Tibial nerve (tissue), 4 donors: ENCODE results near the gene PCDH8. TPM values are rescaled to one million over a fixed set of nuclear protein-coding genes. Genes with fewer than 3 reads are reported as not detected.

Experiments
- DNase-seq, 2 donors: peaks; one replicate each; pipeline ENCODE4 v3.0.0-alpha.2; 2019; ENCODE audit warnings: low spot score in 2 of 2
- H3K27ac ChIP-seq, 4 donors: fragments of 200-600 bp; sonication (generic) in 3 of 4; one replicate each; pipeline ENCODE4 v1.5.1; 2017 to 2019; ENCODE audit warnings: mild to moderate bottlenecking in 1 of 4
- H3K27me3 ChIP-seq, 2 donors: fragments of 200-600 bp; sonication (generic) in 1 of 2; one replicate each; pipeline versions ENCODE4 v1.5.1 to v1.6.0; 2017 to 2019
- H3K36me3 ChIP-seq, 3 donors: fragments of 200-600 bp; sonication (generic); one replicate each; pipeline ENCODE4 v1.5.1; 2018 to 2019
- H3K4me1 ChIP-seq, 4 donors: fragments of 200-600 bp; sonication (generic) in 3 of 4; one replicate each; pipeline ENCODE4 v1.5.1; 2017 to 2019
- H3K4me3 ChIP-seq, 4 donors: fragments of 200-600 bp; sonication (generic) in 3 of 4; one replicate each; pipeline ENCODE4 v1.5.1; 2017 to 2019; ENCODE audit warnings: mild to moderate bottlenecking in 1 of 4, moderate library complexity in 1 of 4
- H3K9me3 ChIP-seq, 4 donors: fragments of 200-600 bp; sonication (generic) in 3 of 4; one replicate each; pipeline ENCODE4 v1.5.1; 2017 to 2019
- EP300 ChIP-seq, 2 donors: sonication (generic); formaldehyde crosslinking; IDR thresholded peaks; one replicate each; pipeline ENCODE4 v1.6.1; 2017; ENCODE audit warnings: antibody characterized with exemption in 2 of 2, mild to moderate bottlenecking in 1 of 2
- POLR2A ChIP-seq, 2 donors: fragments of 450-650 bp; IDR thresholded peaks; one replicate each; pipeline ENCODE4 v1.6.1; 2017; ENCODE audit warnings: antibody characterized with exemption in 2 of 2, mild to moderate bottlenecking in 2 of 2, moderate library complexity in 2 of 2
- WGBS, 2 donors: methylation state at CpG; one replicate each; pipeline ENCODE4 v1.1.5; 2018; 5-methylcytosine and 5-hydroxymethylcytosine counted together
- total RNA-seq, 4 donors: library from RNA; depleted of rRNA; stranded (reverse); fragments of >200 nt; gene quantifications; one replicate each; pipeline ENCODE4 v1.1.0, GENCODE V29; 2016
- TF ChIP-seq, protein P1 (sequence below), 5 experiments: fragments of 200-600 bp in 3 of 5; fragments of 450-650 bp in 2 of 5; sonication (generic) in 3 of 5; IDR thresholded peaks; one replicate each; pipeline ENCODE4 v1.5.1; 2016 to 2019; ENCODE audit warnings: antibody characterized with exemption in 5 of 5, mild to moderate bottlenecking in 3 of 5, moderate library complexity in 2 of 5

PCDH8 gene
- total RNA-seq, 4 donors from 2014 or later = 0.60 to 4.3 (median 1.7) TPM; not detected in 1

- Histone ChIP-seq H3K4me1 (peaks cover 0 to 27% (median 3%) of the 10 kb centered on the region in 4 donors), H3K27me3 (peaks cover 0 to 53% of the 10 kb centered on the region in 2 donors), H3K36me3 (no peaks in the 10 kb centered on the region), H3K27ac (no peak overlapping the region), H3K4me3 (no peak overlapping the region), H3K9me3 (no peaks in the 10 kb centered on the region)
- 54 to 56% methylated on average over 10 of the region's 10 CpGs for WGBS, 2 donors
- DNase-seq = no peak
- TF ChIP-seq POLR2A (IDR thresholded peaks at IDR 0.05) = no peak
- TF ChIP-seq, protein P1, sequence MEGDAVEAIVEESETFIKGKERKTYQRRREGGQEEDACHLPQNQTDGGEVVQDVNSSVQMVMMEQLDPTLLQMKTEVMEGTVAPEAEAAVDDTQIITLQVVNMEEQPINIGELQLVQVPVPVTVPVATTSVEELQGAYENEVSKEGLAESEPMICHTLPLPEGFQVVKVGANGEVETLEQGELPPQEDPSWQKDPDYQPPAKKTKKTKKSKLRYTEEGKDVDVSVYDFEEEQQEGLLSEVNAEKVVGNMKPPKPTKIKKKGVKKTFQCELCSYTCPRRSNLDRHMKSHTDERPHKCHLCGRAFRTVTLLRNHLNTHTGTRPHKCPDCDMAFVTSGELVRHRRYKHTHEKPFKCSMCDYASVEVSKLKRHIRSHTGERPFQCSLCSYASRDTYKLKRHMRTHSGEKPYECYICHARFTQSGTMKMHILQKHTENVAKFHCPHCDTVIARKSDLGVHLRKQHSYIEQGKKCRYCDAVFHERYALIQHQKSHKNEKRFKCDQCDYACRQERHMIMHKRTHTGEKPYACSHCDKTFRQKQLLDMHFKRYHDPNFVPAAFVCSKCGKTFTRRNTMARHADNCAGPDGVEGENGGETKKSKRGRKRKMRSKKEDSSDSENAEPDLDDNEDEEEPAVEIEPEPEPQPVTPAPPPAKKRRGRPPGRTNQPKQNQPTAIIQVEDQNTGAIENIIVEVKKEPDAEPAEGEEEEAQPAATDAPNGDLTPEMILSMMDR (IDR thresholded peaks at IDR 0.05) = no peak
- TF ChIP-seq EP300 (IDR thresholded peaks at IDR 0.05) = no peak
Observed at GRCh38 chr13:52842441-52842840, 6.0 kb downstream of the PCDH8 start.

DNA sequence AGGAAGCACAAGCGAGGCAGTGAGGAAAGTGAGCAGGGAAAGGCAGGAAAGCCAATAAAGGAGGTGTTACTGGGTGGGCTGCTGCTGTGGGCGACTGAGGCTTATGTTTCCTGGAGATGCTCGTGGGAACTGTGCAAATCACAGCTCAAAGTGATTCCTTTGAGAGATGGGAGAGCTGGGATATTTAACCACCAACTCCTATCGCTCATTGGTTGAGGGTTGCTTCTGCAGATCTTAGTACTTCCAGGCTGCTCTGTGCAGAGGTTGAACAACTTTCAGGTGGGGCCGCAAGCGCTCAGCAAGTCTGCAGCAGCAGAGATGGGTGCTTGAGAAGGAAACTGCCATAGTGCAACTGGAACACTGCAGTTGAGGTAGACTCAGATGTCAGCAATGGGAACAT, 8.4 kb downstream of the PCDH8 start:
- peaks cover 0 to 29% of the 10 kb centered on the region in 2 donors for H3K27me3 ChIP-seq
- no peaks in the 10 kb centered on the region for H3K36me3 ChIP-seq
- TF ChIP-seq, protein P1 (IDR thresholded peaks at IDR 0.05) = no peak
- TF ChIP-seq POLR2A (IDR thresholded peaks at IDR 0.05) = no peak
- no peak for TF ChIP-seq EP300 (IDR thresholded peaks at IDR 0.05)
- H3K9me3 ChIP-seq = no peaks in the 10 kb centered on the region
- H3K4me3 ChIP-seq = no peak overlapping the region
- no peak for DNase-seq
- H3K27ac ChIP-seq = no peak overlapping the region
- H3K4me1 ChIP-seq = peaks cover 0 to 4% (median 0%) of the 10 kb centered on the region in 4 donors
- 81 to 83% methylated on average over 6 of the region's 6 CpGs for WGBS, 2 donors

GRCh38 chr13:52838433-52839107, 9.9 kb downstream of the PCDH8 start:
- Histone ChIP-seq H3K4me1 (no peaks in the 10 kb centered on the region), H3K27me3 (peaks cover 0 to 14% of the 10 kb centered on the region in 2 donors), H3K4me3 (no peak overlapping the region), H3K27ac (no peak overlapping the region), H3K36me3 (no peaks in the 10 kb centered on the region), H3K9me3 (no peaks in the 10 kb centered on the region)
- no peak for DNase-seq
- no peak for TF ChIP-seq EP300 (IDR thresholded peaks at IDR 0.05)
- TF ChIP-seq, protein P1 (IDR thresholded peaks at IDR 0.05) = no peak
- TF ChIP-seq POLR2A (IDR thresholded peaks at IDR 0.05) = no peak
- WGBS, 2 donors = 47 to 66% methylated on average over 6 of the region's 6 CpGs

- peaks cover 0 to 7% of the 10 kb centered on the region in 2 donors for H3K27me3 ChIP-seq
- no peaks in the 10 kb centered on the region for H3K4me1 ChIP-seq
- TF ChIP-seq POLR2A (IDR thresholded peaks at IDR 0.05) (no peak), EP300 (IDR thresholded peaks at IDR 0.05) (no peak)
- TF ChIP-seq, protein P1 (IDR thresholded peaks at IDR 0.05) = no peak
- no peak overlapping the region for H3K27ac ChIP-seq
- H3K4me3 ChIP-seq = no peak overlapping the region
- no peak for DNase-seq
- no peaks in the 10 kb centered on the region for H3K36me3 ChIP-seq
- no peaks in the 10 kb centered on the region for H3K9me3 ChIP-seq
- 56 to 61% methylated on average over 2 of the region's 2 CpGs for WGBS, 2 donors
Observed at GRCh38 chr13:52837850-52838249, 10.6 kb downstream of the PCDH8 start.

DNA sequence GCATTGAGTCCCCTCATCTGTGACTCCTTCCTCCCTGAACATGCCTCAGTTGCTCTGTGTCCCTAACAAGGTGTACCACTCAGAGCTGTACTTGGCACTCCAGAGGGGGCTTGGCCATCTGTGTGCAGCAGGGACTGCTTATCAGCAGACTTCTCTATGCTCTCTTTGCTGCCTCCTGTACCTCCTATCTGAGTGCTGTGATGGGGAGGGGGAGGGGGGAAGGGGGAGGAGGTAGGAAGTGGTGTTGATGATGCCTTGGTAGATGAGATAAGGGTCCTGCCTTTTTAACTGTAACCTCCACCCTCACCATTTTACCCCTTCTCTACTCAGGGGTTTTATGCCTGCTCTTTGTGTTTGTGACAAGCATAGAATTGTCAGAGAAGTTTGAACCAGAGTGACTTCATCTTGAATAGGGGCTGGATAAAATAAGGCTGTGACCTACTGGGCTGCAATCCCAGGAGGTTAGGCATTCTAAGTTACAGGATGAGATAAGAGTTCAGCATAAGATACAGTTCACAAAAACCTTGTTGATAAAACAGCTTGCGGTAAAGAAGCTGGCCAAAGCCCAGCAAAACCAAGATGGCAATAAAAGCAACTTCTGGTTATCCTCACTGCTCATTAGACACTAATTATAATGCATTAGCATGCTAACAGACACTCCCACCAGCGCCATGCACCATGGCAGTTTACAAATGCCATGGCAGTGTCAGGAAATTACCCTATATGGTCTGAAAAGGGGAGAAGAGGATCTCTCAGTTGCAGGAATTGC, 13.2 kb downstream of the PCDH8 start:
- H3K36me3 ChIP-seq = no peaks in the 10 kb centered on the region
- WGBS, 2 donors = 72 to 74% methylated on average over 2 of the region's 2 CpGs
- no peak for TF ChIP-seq POLR2A (IDR thresholded peaks at IDR 0.05)
- no peak for TF ChIP-seq EP300 (IDR thresholded peaks at IDR 0.05)
- TF ChIP-seq, protein P1 (IDR thresholded peaks at IDR 0.05) = no peak
- no peak overlapping the region for H3K4me3 ChIP-seq
- H3K27ac ChIP-seq = no peak overlapping the region
- no peaks in the 10 kb centered on the region for H3K27me3 ChIP-seq
- no peaks in the 10 kb centered on the region for H3K9me3 ChIP-seq
- DNase-seq = no peak
- H3K4me1 ChIP-seq = no peaks in the 10 kb centered on the region
